H9 (cell line): Measurements from ENCODE around the gene ZNF3. TPM values are rescaled to one million over a fixed set of nuclear protein-coding genes. Genes with fewer than 3 reads are reported as not detected.

Source experiments
- DNase-seq: peaks from one replicate; pipeline ENCODE4 v3.0.0-alpha.2; 2017
- H2AFZ ChIP-seq: one replicate; pipeline ENCODE4 v1.6.1; 2013; ENCODE audit warnings: mild to moderate bottlenecking, low read length, control low read depth, moderate library complexity
- H2AK5ac ChIP-seq: 2 replicates; pipeline ENCODE4 v1.6.1; 2013; ENCODE audit warnings: low read length, control low read depth, mixed read lengths; ENCODE audit not compliant: insufficient read length
- H2BK120ac ChIP-seq: one replicate; pipeline ENCODE4 v1.6.1; 2013; ENCODE audit warnings: low read depth, mild to moderate bottlenecking, low read length, control low read depth, inconsistent platforms; ENCODE audit not compliant: poor library complexity, severe bottlenecking
- H2BK12ac ChIP-seq: 2 replicates; pipeline ENCODE4 v1.6.1; 2013; ENCODE audit warnings: low read length, control low read depth, mixed read lengths, low read depth; ENCODE audit not compliant: insufficient read length
- H2BK15ac ChIP-seq: 2 replicates; pipeline ENCODE4 v1.6.1; 2013; ENCODE audit warnings: low read depth, low read length, control low read depth
- H2BK20ac ChIP-seq: one replicate; pipeline ENCODE4 v1.6.1; 2013; ENCODE audit warnings: low read depth, mild to moderate bottlenecking, low read length, control low read depth, inconsistent platforms; ENCODE audit not compliant: poor library complexity, severe bottlenecking
- H2BK5ac ChIP-seq: 2 replicates; pipeline ENCODE4 v1.6.1; 2013; ENCODE audit warnings: low read length, control low read depth, mixed read lengths; ENCODE audit not compliant: insufficient read length
- H3K14ac ChIP-seq: 2 replicates; pipeline ENCODE4 v1.6.1; 2013; ENCODE audit warnings: low read length, control low read depth; ENCODE audit not compliant: insufficient read depth
- H3K18ac ChIP-seq: 2 replicates; pipeline ENCODE4 v1.6.1; 2013; ENCODE audit warnings: low read depth, mild to moderate bottlenecking, mixed read lengths, low read length, control low read depth; ENCODE audit not compliant: insufficient read length
- H3K23ac ChIP-seq: 2 replicates; pipeline ENCODE4 v1.6.1; 2013; ENCODE audit warnings: low read length, control low read depth, mixed read lengths, low read depth; ENCODE audit not compliant: insufficient read length
- H3K23me2 ChIP-seq: 2 replicates; pipeline ENCODE4 v1.6.1; 2013; ENCODE audit warnings: low read depth, mild to moderate bottlenecking, mixed read lengths, low read length, control low read depth; ENCODE audit not compliant: insufficient read length, poor library complexity, severe bottlenecking
- H3K27ac ChIP-seq: 2 replicates; pipeline ENCODE4 v1.5.1; 2013; ENCODE audit warnings: low read length, control low read depth, mixed read lengths, low read depth; ENCODE audit not compliant: insufficient read length
- H3K27me3 ChIP-seq: 2 replicates; pipeline ENCODE4 v1.6.1; 2013; ENCODE audit warnings: low read length, control low read depth, inconsistent platforms; ENCODE audit not compliant: insufficient read depth
- H3K4ac ChIP-seq: 2 replicates; pipeline ENCODE4 v1.6.1; 2013; ENCODE audit warnings: low read depth, mild to moderate bottlenecking, control low read depth, inconsistent platforms, low read length, moderate library complexity
- H3K4me1 ChIP-seq: 2 replicates; pipeline ENCODE4 v1.6.1; 2013; ENCODE audit warnings: low read length, control low read depth, inconsistent platforms; ENCODE audit not compliant: insufficient read depth
- H3K4me2 ChIP-seq: 2 replicates; pipeline ENCODE4 v1.6.1; 2013; ENCODE audit warnings: low read length, control low read depth, mixed read lengths; ENCODE audit not compliant: insufficient read length, insufficient read depth
- H3K56ac ChIP-seq: 2 replicates; pipeline ENCODE4 v1.6.1; 2013; ENCODE audit warnings: low read depth, mild to moderate bottlenecking, mixed read lengths, low read length, control low read depth; ENCODE audit not compliant: insufficient read length
- H3K79me1 ChIP-seq: 2 replicates; pipeline ENCODE4 v1.6.1; 2013; ENCODE audit warnings: low read depth, mild to moderate bottlenecking, moderate library complexity, low read length, control low read depth, inconsistent platforms; ENCODE audit not compliant: insufficient read depth, poor library complexity, severe bottlenecking
- H3K79me2 ChIP-seq: 2 replicates; pipeline ENCODE4 v1.6.1; 2013; ENCODE audit warnings: low read length, control low read depth, inconsistent platforms; ENCODE audit not compliant: insufficient read depth
- H3K9ac ChIP-seq: 2 replicates; pipeline ENCODE4 v1.6.1; 2013; ENCODE audit warnings: low read length, control low read depth, mixed read lengths; ENCODE audit not compliant: insufficient read length; ENCODE audit errors: extremely low read depth
- H3K9me3 ChIP-seq: one replicate; pipeline ENCODE4 v1.6.1; 2013; ENCODE audit warnings: low read depth, low read length, inconsistent platforms; ENCODE audit not compliant: control insufficient read depth
- H3T11ph ChIP-seq: one replicate; pipeline ENCODE4 v1.6.1; 2013; ENCODE audit warnings: mild to moderate bottlenecking, low read length, control low read depth, inconsistent platforms
- H4K20me1 ChIP-seq: one replicate; pipeline ENCODE4 v1.6.1; 2013; ENCODE audit not compliant: control insufficient read depth, insufficient read length, insufficient read depth
- H4K5ac ChIP-seq: 2 replicates; pipeline ENCODE4 v1.6.1; 2013; ENCODE audit warnings: low read depth, mild to moderate bottlenecking, mixed read lengths, low read length, control low read depth; ENCODE audit not compliant: insufficient read length
- H4K8ac ChIP-seq: replicated peaks from 2 replicates; pipeline ENCODE4 v1.6.1; 2013; ENCODE audit warnings: low read length, control low read depth, mixed read lengths, low read depth; ENCODE audit not compliant: insufficient read length
- H4K91ac ChIP-seq: 2 replicates; pipeline ENCODE4 v1.6.1; 2013; ENCODE audit warnings: low read depth, mild to moderate bottlenecking, moderate library complexity, mixed read lengths, low read length, control low read depth; ENCODE audit not compliant: insufficient read length
- H3K27ac Mint-ChIP-seq, 3 experiments: 2 replicates in 2 of 3; 3 replicates in 1 of 3; pipeline ENCODE4 v1.8.0; 2020 to 2021; ENCODE audit warnings: mixed read lengths in 3 of 3, mild to moderate bottlenecking in 1 of 3, moderate library complexity in 1 of 3
- H3K27me3 Mint-ChIP-seq: 2 replicates; pipeline ENCODE4 v1.8.0; 2021; ENCODE audit warnings: low read depth, mild to moderate bottlenecking, moderate library complexity, mixed read lengths
- H3K36me3 Mint-ChIP-seq, 3 experiments: 2 replicates in 2 of 3; 3 replicates in 1 of 3; pipeline ENCODE4 v1.8.0; 2020 to 2021; ENCODE audit warnings: low read depth in 3 of 3, mixed read lengths in 3 of 3; ENCODE audit not compliant: insufficient read depth in 1 of 3
- H3K4me1 Mint-ChIP-seq, 2 experiments: 2 replicates each; pipeline ENCODE4 v1.8.0; 2020; ENCODE audit warnings: mixed read lengths in 2 of 2
- H3K4me3 Mint-ChIP-seq, 2 experiments: 2 replicates in 1 of 2; 3 replicates in 1 of 2; pipeline ENCODE4 v1.8.0; 2020 to 2021; ENCODE audit warnings: mild to moderate bottlenecking in 2 of 2, mixed read lengths in 2 of 2, moderate library complexity in 1 of 2
- H3K9me3 Mint-ChIP-seq, 2 experiments: 2 replicates in 1 of 2; 3 replicates in 1 of 2; pipeline ENCODE4 v1.8.0; 2020; ENCODE audit warnings: mild to moderate bottlenecking in 2 of 2, mixed read lengths in 2 of 2, moderate library complexity in 1 of 2
- WGBS: extraction: QIAGEN DNeasy Blood & Tissue Kit; methylation state at CpG from one replicate; pipeline ENCODE4 v1.1.7; 2013; ENCODE audit warnings: missing lambda C conversion rate, low lambda C conversion rate, mixed read lengths; ENCODE audit not compliant: insufficient read length; ENCODE audit errors: extremely low coverage; 5-methylcytosine and 5-hydroxymethylcytosine counted together
- total RNA-seq: library from RNA; stranded (reverse); gene quantifications from 2 replicates; pipeline ENCODE4 v1.2.1, GENCODE V29; 2021
- TF ChIP-seq, protein P1 (sequence below): fragments of 200-600 bp; sonication (generic); conservative IDR thresholded peaks from 3 replicates; pipeline ENCODE4 v1.8.0; 2021; ENCODE audit warnings: antibody characterized with exemption, mild to moderate bottlenecking

The ZNF3 gene
- total RNA-seq, 1 experiment from 2014 or later, result 60.4 TPM

DNA sequence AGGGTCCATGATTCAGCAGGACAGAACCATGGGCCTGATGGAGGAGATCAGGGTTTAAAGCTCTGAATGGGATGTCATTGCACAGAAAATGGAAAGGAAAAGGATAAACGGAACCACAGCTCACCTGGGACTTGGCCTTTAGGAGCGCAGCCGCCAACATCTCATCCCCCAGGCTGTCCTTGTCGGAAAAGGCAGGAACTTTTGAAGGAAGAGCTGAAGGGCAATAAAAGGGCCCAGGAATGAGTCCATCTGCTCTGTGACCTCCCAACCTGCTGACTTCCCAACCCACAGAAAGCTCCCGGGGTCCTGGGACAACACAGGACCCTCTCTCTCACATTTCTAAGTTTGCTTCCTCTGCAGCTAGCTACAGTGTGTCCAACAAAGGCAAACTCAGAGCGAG, 6.1 kb downstream of the ZNF3 start:
- Histone ChIP-seq H4K91ac (no peak overlapping the region), H2AK5ac (no peak overlapping the region), H2BK120ac (no peak overlapping the region), H2BK12ac (no peak overlapping the region), H3K9me3 (peaks cover 52% of the 10 kb centered on the region), H3T11ph (no peak overlapping the region), H4K8ac (no peak overlapping the region), H4K5ac (no peak overlapping the region), H3K18ac (no peak overlapping the region), H3K27me3 (no peaks in the 10 kb centered on the region), H3K27ac (no peak overlapping the region), H3K4me2 (no peak overlapping the region), H3K9ac (no peak overlapping the region), H2BK5ac (no peak overlapping the region), H4K20me1 (no peaks in the 10 kb centered on the region), H3K23ac (no peak overlapping the region), H3K79me2 (peaks cover 23% of the 10 kb centered on the region), H3K4me1 (peaks cover 3% of the 10 kb centered on the region; the same call in 1 of the 2 replicates), H3K56ac (no peak overlapping the region), H3K14ac (no peak overlapping the region), H2BK20ac (no peak overlapping the region), H2AFZ (no peak overlapping the region), H3K23me2 (peaks cover under 1% of the 10 kb centered on the region), H3K79me1 (no peaks in the 10 kb centered on the region), H3K4ac (no peak overlapping the region), H2BK15ac (no peak overlapping the region)
- Mint-ChIP-seq H3K9me3 (peaks cover 66 to 88% of the 10 kb centered on the region in 2 experiments), H3K27me3 (peaks cover 5% of the 10 kb centered on the region; the same call in 1 of the 2 replicates), H3K4me3 (no peak overlapping the region), H3K36me3 (peaks cover 96 to 98% (median 97%) of the 10 kb centered on the region in 3 experiments), H3K27ac (no peak overlapping the region), H3K4me1 (peaks cover 5 to 8% of the 10 kb centered on the region in 2 experiments)
- TF ChIP-seq, protein P1, sequence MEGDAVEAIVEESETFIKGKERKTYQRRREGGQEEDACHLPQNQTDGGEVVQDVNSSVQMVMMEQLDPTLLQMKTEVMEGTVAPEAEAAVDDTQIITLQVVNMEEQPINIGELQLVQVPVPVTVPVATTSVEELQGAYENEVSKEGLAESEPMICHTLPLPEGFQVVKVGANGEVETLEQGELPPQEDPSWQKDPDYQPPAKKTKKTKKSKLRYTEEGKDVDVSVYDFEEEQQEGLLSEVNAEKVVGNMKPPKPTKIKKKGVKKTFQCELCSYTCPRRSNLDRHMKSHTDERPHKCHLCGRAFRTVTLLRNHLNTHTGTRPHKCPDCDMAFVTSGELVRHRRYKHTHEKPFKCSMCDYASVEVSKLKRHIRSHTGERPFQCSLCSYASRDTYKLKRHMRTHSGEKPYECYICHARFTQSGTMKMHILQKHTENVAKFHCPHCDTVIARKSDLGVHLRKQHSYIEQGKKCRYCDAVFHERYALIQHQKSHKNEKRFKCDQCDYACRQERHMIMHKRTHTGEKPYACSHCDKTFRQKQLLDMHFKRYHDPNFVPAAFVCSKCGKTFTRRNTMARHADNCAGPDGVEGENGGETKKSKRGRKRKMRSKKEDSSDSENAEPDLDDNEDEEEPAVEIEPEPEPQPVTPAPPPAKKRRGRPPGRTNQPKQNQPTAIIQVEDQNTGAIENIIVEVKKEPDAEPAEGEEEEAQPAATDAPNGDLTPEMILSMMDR, result no peak
- no peak for DNase-seq
- no CpG with 5 or more reads among the region's 6 CpGs for WGBS
